GM19463 (cell line): ENCODE results near the gene OR2L8.

Experiments used
- ATAC-seq: cut with Tn5 transposase; IDR thresholded peaks from one replicate; pipeline ENCODE4 v1.9.1; 2021; ENCODE audit warnings: mild to moderate bottlenecking, moderate library complexity; ENCODE audit not compliant: unreplicated experiment

The OR2L8 gene, protein sequence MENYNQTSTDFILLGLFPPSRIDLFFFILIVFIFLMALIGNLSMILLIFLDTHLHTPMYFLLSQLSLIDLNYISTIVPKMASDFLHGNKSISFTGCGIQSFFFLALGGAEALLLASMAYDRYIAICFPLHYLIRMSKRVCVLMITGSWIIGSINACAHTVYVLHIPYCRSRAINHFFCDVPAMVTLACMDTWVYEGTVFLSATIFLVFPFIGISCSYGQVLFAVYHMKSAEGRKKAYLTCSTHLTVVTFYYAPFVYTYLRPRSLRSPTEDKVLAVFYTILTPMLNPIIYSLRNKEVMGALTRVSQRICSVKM

DNA sequence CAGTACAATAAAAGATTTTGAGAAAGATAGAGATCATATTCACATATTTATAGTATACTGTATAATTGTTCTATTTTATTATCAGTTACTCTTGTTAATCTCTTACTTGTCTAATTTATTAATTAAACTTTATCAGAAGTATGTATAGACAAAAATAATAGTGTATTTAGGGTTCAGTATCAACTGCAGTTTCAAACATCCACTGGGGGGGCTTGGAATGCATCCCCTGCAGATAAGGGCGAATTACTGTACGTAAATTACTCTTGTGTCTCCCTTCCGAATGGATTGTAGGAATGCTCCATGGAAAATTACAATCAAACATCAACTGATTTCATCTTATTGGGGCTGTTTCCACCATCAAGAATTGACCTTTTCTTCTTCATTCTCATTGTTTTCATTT, at the start of gene OR2L8:
TSS of gene OR2L8 (plus strand) at position 301 of the 400 bp plus-strand sequence. CDS start at position 301, 0 bp downstream.
- no peak for ATAC-seq

GRCh38 chr1:247904122-247904521, 44.5 kb upstream of the OR2L8 start:
- no peak for ATAC-seq

- no peak for ATAC-seq
These were observed 43.5 kb upstream of the OR2L8 start for GRCh38 chr1:247905181-247905580.

- no peak for ATAC-seq
These were observed 42.7 kb upstream of the OR2L8 start for GRCh38 chr1:247905910-247906503.

GRCh38 chr1:247906504-247907047, 42.1 kb upstream of the OR2L8 start:
- ATAC-seq: no peak

DNA sequence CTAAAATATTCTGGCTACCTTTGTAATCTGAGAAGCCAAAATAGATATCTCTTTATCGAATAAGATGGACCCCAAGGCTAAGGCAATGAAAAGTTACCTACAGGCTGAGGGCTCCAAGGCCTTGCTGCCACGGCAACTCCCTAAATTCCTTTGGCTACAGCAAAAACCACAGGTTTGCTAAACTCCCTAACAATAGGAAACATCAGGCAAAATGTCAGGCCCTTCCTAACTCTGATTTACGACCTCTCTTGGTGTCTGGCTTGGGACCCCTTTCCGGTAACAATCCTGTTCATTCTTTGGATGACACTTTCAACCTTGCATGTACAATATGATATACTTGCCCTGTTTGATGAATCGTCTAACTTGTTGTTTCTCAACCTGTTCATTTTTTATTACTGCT, 39.9 kb upstream of the OR2L8 start:
- no peak for ATAC-seq

- no peak for ATAC-seq
These were observed 34.9 kb upstream of the OR2L8 start for GRCh38 chr1:247913786-247914185.

DNA sequence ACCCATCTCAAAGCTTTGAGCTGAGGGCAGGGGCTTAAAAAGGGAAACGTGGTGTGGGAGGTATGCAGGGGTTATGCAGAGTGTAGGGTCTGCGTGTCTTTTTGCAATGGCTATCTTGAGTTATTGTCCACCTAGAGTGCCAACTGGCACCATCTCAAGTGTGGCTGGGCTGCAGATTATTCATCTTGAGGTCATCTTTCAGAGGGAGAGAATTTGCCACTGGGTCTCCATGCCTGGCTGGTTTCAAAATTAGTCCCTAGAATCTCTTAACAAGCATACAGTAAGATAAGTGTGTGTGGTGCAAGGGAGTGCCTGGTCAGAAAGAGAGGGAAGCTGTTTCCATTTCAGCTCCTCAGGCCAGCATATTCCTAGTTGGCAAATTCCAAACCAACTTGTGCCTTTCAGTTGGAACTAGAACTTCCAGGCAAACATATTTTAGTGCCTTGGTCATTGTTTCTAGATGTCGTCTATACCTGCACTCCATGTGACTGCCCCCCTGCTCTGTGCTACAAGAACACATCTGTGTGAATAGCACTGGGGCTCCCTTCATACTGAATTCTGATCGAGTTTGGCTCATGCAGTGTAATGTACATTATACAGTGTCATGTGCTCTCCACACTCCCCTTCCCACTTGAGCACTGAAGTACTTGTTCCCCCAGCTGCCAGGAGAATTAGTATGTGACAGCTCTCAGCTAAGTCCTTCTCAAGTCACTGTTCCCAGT, 33.6 kb upstream of the OR2L8 start:
- no peak for ATAC-seq

GRCh38 chr1:247919952-247920351, 28.7 kb upstream of the OR2L8 start, which contains the start of gene OR2T8:
TSS of gene OR2T8 (plus strand) at chr1:247920252. CDS start at chr1:247921018, 766 bp downstream.
- no peak for ATAC-seq

DNA sequence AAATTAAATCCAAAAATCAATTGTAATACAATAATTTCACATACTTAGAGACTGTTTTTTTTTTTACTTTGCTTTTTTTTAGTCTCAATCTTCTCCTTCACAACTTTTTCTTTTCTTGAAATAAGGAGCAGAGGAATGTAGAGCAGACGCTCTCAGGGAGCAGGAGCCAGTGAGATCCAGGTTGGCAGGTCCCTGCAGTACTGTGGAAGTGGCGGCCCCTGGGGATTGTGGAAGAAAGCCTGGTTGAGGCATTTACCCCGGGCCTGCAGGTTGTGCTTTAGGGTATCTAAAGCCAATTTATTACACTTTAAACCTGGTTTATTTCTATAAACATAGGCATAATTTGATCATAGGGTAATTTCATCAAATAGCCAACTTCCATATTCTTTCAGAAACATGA, 24.7 kb upstream of the OR2L8 start:
- no peak for ATAC-seq

DNA sequence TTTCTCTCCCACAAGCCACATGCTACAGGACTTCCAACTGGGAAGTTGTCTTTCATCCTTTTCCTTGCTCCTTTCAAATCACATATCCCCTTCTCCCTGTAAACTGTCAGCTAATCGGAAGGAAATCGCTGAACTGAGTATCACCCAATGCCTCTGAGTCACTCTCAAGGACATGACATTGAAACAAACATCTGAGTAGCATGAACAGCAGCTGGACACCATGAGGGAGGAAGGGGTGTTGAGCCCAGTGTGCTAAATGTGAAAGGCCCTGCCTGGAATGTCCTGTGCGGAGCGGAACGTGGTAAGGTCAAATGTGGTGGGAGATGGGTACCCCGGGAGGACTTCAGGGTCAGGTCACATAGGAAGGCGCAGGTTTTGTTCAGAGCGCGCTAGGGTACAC, 23.8 kb upstream of the OR2L8 start, which contains the start of gene OR2AJ1:
TSS of gene OR2AJ1 (plus strand) at position 22 of the 400 bp plus-strand sequence. CDS start 8,880 bp downstream, outside the sequence.
- no peak for ATAC-seq

GRCh38 chr1:247933989-247934388, 14.7 kb upstream of the OR2L8 start:
- ATAC-seq: no peak

DNA sequence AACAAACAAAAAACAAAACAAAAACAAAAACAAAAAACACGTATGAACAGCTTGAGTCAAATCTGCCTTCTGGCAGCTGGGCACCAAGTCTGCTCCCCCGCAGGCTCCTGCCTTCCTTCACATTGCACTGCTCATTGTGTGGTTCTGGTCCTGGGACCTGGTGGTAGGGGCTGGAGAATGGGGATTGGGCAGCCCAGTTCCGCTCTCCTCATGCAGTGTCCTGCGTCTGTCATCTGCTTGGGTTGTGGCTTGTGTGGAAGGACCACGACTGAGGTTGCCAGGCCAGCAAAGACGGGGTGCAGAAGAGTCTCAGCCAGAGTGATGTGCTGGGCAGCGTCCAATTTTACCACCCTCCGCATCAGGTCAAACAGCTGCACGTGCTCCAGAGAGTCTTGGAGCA, 12.9 kb upstream of the OR2L8 start:
- no peak for ATAC-seq

DNA sequence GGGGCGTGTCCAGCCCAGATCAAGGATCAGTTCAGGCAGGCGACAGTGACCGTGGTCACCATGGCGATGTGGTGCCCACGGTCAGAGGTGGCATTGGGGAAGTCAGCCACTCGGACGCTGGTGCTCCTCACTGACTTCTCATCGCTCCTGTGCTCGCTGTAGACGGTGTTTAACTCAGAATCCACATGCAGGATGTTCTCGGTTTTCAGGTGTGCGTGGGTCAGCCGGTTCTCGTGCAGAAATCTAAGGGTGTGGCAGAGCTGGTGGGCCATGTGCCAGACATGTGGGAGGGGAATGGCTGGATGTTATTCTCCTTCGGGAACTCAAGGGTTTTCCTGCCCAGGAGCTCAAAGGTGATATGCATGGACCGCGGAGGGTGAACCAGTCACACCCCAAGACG, 12.2 kb upstream of the OR2L8 start:
- no peak for ATAC-seq

- ATAC-seq: peak; percentile 100
These were observed 11.5 kb upstream of the OR2L8 start for GRCh38 chr1:247936965-247937734.

DNA sequence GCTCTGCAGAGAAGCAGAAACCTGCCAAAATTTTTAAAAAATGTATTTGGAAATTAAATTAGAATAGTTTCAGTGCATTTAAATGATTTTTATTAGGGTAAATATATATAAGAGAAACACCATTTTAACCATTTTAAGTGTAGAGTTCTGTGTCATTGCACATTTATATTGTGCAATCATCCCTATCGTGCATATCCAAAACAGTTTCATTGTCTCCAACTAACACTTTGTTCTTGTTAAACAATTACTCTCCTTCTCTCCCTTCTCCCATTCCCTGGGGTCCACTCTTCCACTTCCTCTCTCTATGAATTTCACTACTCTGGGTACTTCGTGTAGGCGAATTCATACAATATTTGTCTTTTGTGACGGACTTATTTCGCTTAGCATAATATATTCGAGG, 6.0 kb upstream of the OR2L8 start:
- ATAC-seq: no peak

GRCh38 chr1:247953408-247953807, 4.8 kb downstream of the OR2L8 start:
- ATAC-seq: no peak

DNA sequence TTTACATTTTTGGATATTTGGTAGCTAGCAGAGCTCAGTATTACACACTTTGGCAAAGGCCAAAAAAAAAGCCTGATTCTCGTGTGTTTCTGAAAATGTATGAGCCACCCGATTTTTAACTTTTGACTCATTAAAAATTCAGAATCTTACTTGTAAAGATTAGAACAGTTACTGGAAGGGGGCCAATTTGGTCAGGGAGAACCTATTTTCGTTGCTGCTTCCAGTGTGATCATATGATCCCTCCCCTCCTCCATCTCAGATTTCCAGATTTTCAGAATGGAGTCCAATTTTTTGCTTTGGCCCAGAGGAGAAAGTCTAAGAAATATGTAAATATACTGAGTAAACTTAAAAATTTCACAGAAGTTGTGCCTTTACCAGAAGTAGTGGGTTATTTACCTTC, 13.1 kb downstream of the OR2L8 start:
- ATAC-seq: no peak

GRCh38 chr1:247962911-247963588, 14.4 kb downstream of the OR2L8 start:
- no peak for ATAC-seq

DNA sequence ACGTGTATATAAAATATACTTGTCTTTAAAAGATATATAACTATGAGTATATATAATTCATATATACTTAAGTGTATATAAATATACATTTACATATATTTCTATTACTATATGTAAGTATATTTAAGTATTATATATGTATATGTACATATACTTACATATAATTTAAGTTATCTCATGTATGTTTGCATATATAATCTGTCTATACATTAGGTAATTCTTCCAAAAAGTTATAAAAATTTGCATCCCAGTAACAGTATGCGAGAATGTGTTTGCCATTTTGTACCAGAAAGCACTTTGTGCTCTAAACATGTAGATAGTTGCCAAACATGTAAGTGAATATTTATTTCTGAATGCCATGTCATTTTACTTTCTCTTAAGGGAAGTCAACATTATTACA, 16.3 kb downstream of the OR2L8 start, which contains the start of gene OR2AK2:
TSS of gene OR2AK2 (plus strand) at position 301 of the 400 bp plus-strand sequence. CDS start 144 bp downstream, outside the sequence.
- ATAC-seq: no peak
